Measurements from ENCODE around the gene L1CAM.
A peak's percentile ranks its signal among the peaks of the same experiment; 100 is the strongest.

The L1CAM gene

GRCh38 chrX:153903238-153903980 is 17.4 kb upstream of the L1CAM start:
- DNase-seq: no peak

GRCh38 chrX:153902385-153902784 is 16.4 kb upstream of the L1CAM start:
- DNase-seq: no peak

GRCh38 chrX:153901753-153902140 is 15.8 kb upstream of the L1CAM start:
- no peak for DNase-seq

- peak in 1 of 2 experiments; percentile 58 for DNase-seq
These were observed 15.1 kb upstream of the L1CAM start for GRCh38 chrX:153900831-153901752.

- DNase-seq: no peak
These were observed 11.9 kb upstream of the L1CAM start for GRCh38 chrX:153897899-153898298.

GRCh38 chrX:153889123-153889522 is 3.1 kb upstream of the L1CAM start:
- no peak for DNase-seq

GRCh38 chrX:153888344-153888743 is 2.4 kb upstream of the L1CAM start:
- no peak for DNase-seq

GRCh38 chrX:153887385-153887784 is 1.4 kb upstream of the L1CAM start:
- DNase-seq: no peak

GRCh38 chrX:153886915-153887314 is 942 bp upstream of the L1CAM start:
- DNase-seq: no peak

GRCh38 chrX:153885208-153885787 is 675 bp downstream of the L1CAM start:
- DNase-seq: no peak

- peak; percentile 45 to 70 for DNase-seq
These were observed 1.4 kb downstream of the L1CAM start for GRCh38 chrX:153884590-153884989.

- peak in 1 of 2 experiments; percentile 35 for DNase-seq
These were observed 1.8 kb downstream of the L1CAM start for GRCh38 chrX:153884136-153884535.

GRCh38 chrX:153883163-153883843 is 2.7 kb downstream of the L1CAM start:
- no peak for DNase-seq

GRCh38 chrX:153882557-153882956 is 3.4 kb downstream of the L1CAM start:
- no peak for DNase-seq

- no peak for DNase-seq
These were observed 3.9 kb downstream of the L1CAM start for GRCh38 chrX:153882086-153882498.

- DNase-seq: no peak
These were observed 4.7 kb downstream of the L1CAM start for GRCh38 chrX:153881281-153881680.

GRCh38 chrX:153880440-153880815 is 5.5 kb downstream of the L1CAM start:
- DNase-seq: no peak

- no peak for DNase-seq
These were observed 6.1 kb downstream of the L1CAM start for GRCh38 chrX:153879741-153880439.

- peak in 1 of 2 experiments; percentile 51 for DNase-seq
These were observed 6.9 kb downstream of the L1CAM start for GRCh38 chrX:153878969-153879653.

- DNase-seq: no peak
These were observed 7.6 kb downstream of the L1CAM start for GRCh38 chrX:153878345-153878744.

GRCh38 chrX:153877571-153878261 is 8.3 kb downstream of the L1CAM start:
- DNase-seq: no peak
